ENCODE data around the gene SLC9A2. TPM values are rescaled to one million over a fixed set of nuclear protein-coding genes. Genes with fewer than 3 reads are reported as not detected.

SLC9A2 gene
- total RNA-seq, 1 donor from 2014 or later = 0.05 TPM

DNA sequence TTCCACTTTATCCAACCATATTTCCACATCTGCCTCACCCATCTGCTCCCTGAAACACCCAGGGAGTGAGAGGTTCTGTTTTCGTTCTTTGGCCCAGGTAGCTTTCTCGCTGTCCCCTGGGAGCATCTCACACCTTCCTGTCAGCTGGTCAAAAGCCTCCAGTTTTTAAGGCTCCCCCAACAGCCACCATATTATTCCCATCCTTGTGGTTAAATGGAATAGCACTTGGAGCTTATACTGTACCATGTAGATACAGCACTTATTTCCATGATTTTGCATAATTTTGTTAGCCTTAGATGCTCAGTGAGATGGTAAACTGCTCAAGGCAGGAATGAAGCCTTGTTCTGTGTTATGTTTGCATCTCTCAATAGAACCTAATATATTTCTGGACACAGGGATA, 84.0 kb downstream of the SLC9A2 start:
- H3K27me3 Mint-ChIP-seq (ENCODE audit: unreplicated experiment) = no peaks in the 10 kb centered on the region
- DNase-seq (ENCODE audit: low spot score) = no peak
- no peak overlapping the region for H3K27ac Mint-ChIP-seq (ENCODE audit: unreplicated experiment)
- H3K4me1 Mint-ChIP-seq (ENCODE audit: unreplicated experiment) = peaks cover 2% of the 10 kb centered on the region
- TF ChIP-seq, protein P1, sequence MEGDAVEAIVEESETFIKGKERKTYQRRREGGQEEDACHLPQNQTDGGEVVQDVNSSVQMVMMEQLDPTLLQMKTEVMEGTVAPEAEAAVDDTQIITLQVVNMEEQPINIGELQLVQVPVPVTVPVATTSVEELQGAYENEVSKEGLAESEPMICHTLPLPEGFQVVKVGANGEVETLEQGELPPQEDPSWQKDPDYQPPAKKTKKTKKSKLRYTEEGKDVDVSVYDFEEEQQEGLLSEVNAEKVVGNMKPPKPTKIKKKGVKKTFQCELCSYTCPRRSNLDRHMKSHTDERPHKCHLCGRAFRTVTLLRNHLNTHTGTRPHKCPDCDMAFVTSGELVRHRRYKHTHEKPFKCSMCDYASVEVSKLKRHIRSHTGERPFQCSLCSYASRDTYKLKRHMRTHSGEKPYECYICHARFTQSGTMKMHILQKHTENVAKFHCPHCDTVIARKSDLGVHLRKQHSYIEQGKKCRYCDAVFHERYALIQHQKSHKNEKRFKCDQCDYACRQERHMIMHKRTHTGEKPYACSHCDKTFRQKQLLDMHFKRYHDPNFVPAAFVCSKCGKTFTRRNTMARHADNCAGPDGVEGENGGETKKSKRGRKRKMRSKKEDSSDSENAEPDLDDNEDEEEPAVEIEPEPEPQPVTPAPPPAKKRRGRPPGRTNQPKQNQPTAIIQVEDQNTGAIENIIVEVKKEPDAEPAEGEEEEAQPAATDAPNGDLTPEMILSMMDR (IDR thresholded peaks at IDR 0.05; ENCODE audit: unreplicated experiment) = no peak
- H3K4me3 Mint-ChIP-seq (ENCODE audit: unreplicated experiment) = no peak overlapping the region
- no peaks in the 10 kb centered on the region for H3K36me3 Mint-ChIP-seq (ENCODE audit: low read depth, unreplicated experiment)
- H3K9me3 Mint-ChIP-seq (ENCODE audit: unreplicated experiment) = no peaks in the 10 kb centered on the region

DNA sequence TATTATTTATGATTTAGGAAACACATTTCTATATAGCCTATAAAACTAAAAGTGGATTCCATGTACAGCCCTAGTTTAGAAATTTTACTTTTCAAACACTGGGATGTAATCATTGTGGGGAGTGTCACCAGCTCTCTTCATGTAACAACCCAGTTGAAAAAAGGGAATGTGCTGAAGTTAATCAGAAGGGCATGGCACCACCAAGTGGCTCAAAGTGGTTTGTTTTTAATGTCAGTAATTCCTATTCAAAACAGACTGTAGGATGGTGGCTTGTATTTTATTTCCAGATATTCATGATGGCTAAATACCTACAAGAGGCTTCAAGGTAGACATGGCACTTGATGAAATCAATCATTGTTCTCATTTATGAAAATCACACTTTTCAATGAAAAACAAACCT, 84.4 kb downstream of the SLC9A2 start:
- no peak overlapping the region for H3K27ac Mint-ChIP-seq (ENCODE audit: unreplicated experiment)
- H3K27me3 Mint-ChIP-seq (ENCODE audit: unreplicated experiment) = no peaks in the 10 kb centered on the region
- TF ChIP-seq, protein P1 (IDR thresholded peaks at IDR 0.05; ENCODE audit: unreplicated experiment) = peak; percentile 19
- peaks cover 2% of the 10 kb centered on the region for H3K4me1 Mint-ChIP-seq (ENCODE audit: unreplicated experiment)
- no peaks in the 10 kb centered on the region for H3K36me3 Mint-ChIP-seq (ENCODE audit: low read depth, unreplicated experiment)
- H3K9me3 Mint-ChIP-seq (ENCODE audit: unreplicated experiment) = no peaks in the 10 kb centered on the region
- DNase-seq (ENCODE audit: low spot score) = peak; percentile 16
- H3K4me3 Mint-ChIP-seq (ENCODE audit: unreplicated experiment) = no peak overlapping the region

DNA sequence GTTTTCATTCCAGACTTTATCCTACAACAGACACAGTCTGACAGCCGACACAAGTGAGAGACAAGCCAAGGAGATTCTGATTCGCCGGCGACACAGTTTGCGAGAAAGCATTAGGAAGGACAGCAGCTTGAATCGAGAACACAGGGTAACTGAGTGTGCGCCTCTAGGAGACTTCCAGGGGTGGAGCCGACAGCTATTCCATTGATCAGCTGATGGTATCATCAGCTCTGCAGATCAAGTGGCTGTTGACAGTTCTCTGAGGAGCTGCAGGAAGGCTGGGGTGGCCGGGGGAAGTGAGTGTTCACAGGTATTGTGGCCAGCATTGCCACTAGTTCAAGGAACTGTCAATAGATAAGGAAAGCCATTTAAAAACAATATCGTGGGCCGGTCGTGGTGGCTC, 85.2 kb downstream of the SLC9A2 start:
- no peaks in the 10 kb centered on the region for H3K36me3 Mint-ChIP-seq (ENCODE audit: low read depth, unreplicated experiment)
- DNase-seq (ENCODE audit: low spot score) = no peak

DNA sequence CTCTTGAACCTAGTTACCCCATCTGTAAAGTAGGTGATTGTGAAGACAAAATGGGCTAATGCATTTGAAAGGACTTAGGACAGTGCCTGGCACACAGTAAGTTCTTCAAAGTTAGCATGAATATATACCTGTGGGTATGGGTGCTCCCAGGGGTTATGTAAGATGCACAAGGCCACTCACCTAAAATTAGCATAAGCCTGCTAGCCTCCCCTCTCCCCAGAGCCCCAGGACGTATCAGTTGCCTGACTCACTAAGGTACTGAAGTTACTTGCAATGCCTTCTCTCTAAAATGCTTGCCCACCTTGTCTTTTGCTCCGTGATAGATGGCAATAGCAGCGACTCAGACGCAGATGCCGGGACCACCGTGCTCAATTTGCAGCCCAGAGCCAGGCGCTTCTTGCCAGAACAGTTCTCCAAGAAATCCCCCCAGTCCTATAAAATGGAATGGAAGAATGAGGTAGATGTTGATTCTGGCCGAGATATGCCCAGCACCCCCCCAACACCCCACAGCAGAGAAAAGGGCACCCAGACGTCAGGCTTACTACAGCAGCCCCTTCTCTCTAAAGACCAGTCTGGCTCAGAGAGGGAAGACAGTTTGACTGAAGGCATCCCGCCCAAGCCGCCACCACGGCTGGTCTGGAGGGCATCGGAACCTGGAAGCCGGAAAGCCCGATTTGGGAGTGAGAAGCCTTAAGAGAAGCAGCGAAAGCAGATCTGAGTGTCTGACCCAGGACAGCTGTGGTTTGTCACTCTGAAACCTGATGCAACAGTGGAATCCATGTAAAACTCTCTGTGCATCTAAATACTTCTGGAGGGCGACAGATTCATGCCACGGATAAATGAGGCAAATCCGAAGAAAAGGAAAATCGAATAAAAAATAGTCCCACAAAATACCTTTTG, 88.7 kb downstream of the SLC9A2 start:
- TF ChIP-seq, protein P1 (IDR thresholded peaks at IDR 0.05; ENCODE audit: unreplicated experiment) = no peak
- Mint-ChIP-seq H3K36me3 (ENCODE audit: low read depth, unreplicated experiment) (no peaks in the 10 kb centered on the region), H3K4me1 (ENCODE audit: unreplicated experiment) (peaks cover 2% of the 10 kb centered on the region), H3K27ac (ENCODE audit: unreplicated experiment) (no peak overlapping the region), H3K4me3 (ENCODE audit: unreplicated experiment) (no peak overlapping the region), H3K27me3 (ENCODE audit: unreplicated experiment) (no peaks in the 10 kb centered on the region), H3K9me3 (ENCODE audit: unreplicated experiment) (no peaks in the 10 kb centered on the region)
- no peak for DNase-seq (ENCODE audit: low spot score)

More for the DNA sequence above, 85.2 kb downstream of the SLC9A2 start:
- TF ChIP-seq, protein P1 (IDR thresholded peaks at IDR 0.05; ENCODE audit: unreplicated experiment) = no peak
- no peak overlapping the region for H3K4me3 Mint-ChIP-seq (ENCODE audit: unreplicated experiment)
- H3K27ac Mint-ChIP-seq (ENCODE audit: unreplicated experiment) = no peak overlapping the region
- no peaks in the 10 kb centered on the region for H3K27me3 Mint-ChIP-seq (ENCODE audit: unreplicated experiment)
- H3K9me3 Mint-ChIP-seq (ENCODE audit: unreplicated experiment) = no peaks in the 10 kb centered on the region
- peaks cover 2% of the 10 kb centered on the region for H3K4me1 Mint-ChIP-seq (ENCODE audit: unreplicated experiment)

All from endothelial cell (in vitro differentiated cells).